Activated CD4-positive, alpha-beta memory T cell treated with anti-CD3 and anti-CD28 coated beads, Interleukin-2, amount 10 ng/mL, durations not matched to agents 7 days and 5 days (primary cell): ENCODE results near the gene SRPK3. TPM values are rescaled to one million over a fixed set of nuclear protein-coding genes. Genes with fewer than 3 reads are reported as not detected.

Source experiments
- CTCF ChIA-PET: fragments of 350-600 bp; sonication (Branson Sonifier 250); formaldehyde crosslinking; loops from one replicate; lab custom pipeline; 2021; ENCODE audit warnings: antibody characterized with exemption, inconsistent platforms; lab: Charles Lee
- POLR2A ChIA-PET: fragments of 350-600 bp; sonication (Branson Sonifier 250); formaldehyde crosslinking; loops from one replicate; lab custom pipeline; 2021; ENCODE audit warnings: antibody characterized with exemption; lab: Charles Lee
- DNase-seq: peaks from one replicate; pipeline ENCODE4 v3.0.0-alpha.2; 2020
- H3K27ac Mint-ChIP-seq: one replicate; pipeline ENCODE4 v1.8.0; 2021; ENCODE audit warnings: mild to moderate bottlenecking, mixed read lengths
- H3K27me3 Mint-ChIP-seq: one replicate; pipeline ENCODE4 v1.8.0; 2021; ENCODE audit warnings: mixed read lengths
- H3K36me3 Mint-ChIP-seq: one replicate; pipeline ENCODE4 v1.8.0; 2021; ENCODE audit warnings: low read depth, mixed read lengths
- H3K4me1 Mint-ChIP-seq: one replicate; pipeline ENCODE4 v1.8.0; 2021; ENCODE audit warnings: mixed read lengths
- H3K4me3 Mint-ChIP-seq: one replicate; pipeline ENCODE4 v1.8.0; 2021; ENCODE audit warnings: mild to moderate bottlenecking, mixed read lengths
- H3K9me3 Mint-ChIP-seq: one replicate; pipeline ENCODE4 v1.8.0; 2021; ENCODE audit warnings: mixed read lengths
- total RNA-seq, 2 experiments: library from RNA; stranded (reverse); gene quantifications; one replicate each; pipeline ENCODE4 v1.2.3, GENCODE V29; 2021

SRPK3 gene
- total RNA-seq, 2 experiments from 2014 or later: not detected

DNA sequence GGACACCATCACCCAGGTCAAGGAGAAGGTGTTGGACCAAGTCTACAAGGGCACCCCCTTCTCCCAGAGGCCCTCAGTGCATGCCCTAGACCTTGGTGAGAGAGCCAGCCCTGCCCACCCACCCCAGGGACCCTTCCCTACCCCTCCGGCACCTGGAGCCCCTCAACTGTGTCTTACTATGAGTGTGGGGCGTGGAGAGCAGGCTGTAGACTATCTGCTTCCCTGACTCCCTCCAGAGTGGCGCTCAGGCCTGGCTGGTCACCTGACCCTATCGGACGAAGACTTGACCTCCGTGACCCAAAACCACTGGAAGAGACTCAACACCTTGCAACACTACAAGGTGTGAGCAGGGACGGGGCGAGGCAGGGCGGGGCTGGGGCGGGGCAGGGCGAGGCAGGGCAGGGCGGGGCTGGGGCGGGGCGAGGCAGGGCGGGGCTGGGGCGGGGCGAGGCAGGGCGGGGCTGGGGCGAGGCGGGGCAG lies 4.7 kb upstream of the SRPK3 start:
- POLR2A ChIA-PET: no interaction called here
- Mint-ChIP-seq H3K4me1 (peaks cover 2% of the 10 kb centered on the region), H3K4me3 (no peak overlapping the region), H3K36me3 (no peaks in the 10 kb centered on the region), H3K9me3 (no peaks in the 10 kb centered on the region), H3K27me3 (peaks cover 9% of the 10 kb centered on the region), H3K27ac (no peak overlapping the region)
- CTCF ChIA-PET: no interaction called here
- no peak for DNase-seq

- Mint-ChIP-seq H3K4me3 (no peak overlapping the region), H3K27ac (no peak overlapping the region), H3K4me1 (peaks cover 2% of the 10 kb centered on the region), H3K36me3 (no peaks in the 10 kb centered on the region), H3K27me3 (peaks cover 9% of the 10 kb centered on the region), H3K9me3 (no peaks in the 10 kb centered on the region)
- no peak for DNase-seq
- CTCF ChIA-PET: no interaction called here
- POLR2A ChIA-PET: no interaction called here
These were observed 4.2 kb upstream of the SRPK3 start for GRCh38 chrX:153776611-153777045.

- no peaks in the 10 kb centered on the region for H3K9me3 Mint-ChIP-seq
- peaks cover 2% of the 10 kb centered on the region for H3K4me1 Mint-ChIP-seq
- no peaks in the 10 kb centered on the region for H3K36me3 Mint-ChIP-seq
- ChIA-PET CTCF (no interaction called here), POLR2A (interaction anchor here (1.0 kb wide), 1 partner anchor 51 kb away, joined by 3 read pairs; no protein-coding TSS in a partner anchor)
- peaks cover 9% of the 10 kb centered on the region for H3K27me3 Mint-ChIP-seq
- no peak overlapping the region for H3K27ac Mint-ChIP-seq
- no peak for DNase-seq
- H3K4me3 Mint-ChIP-seq: no peak overlapping the region
These were observed 3.4 kb upstream of the SRPK3 start for GRCh38 chrX:153777261-153778090.

DNA sequence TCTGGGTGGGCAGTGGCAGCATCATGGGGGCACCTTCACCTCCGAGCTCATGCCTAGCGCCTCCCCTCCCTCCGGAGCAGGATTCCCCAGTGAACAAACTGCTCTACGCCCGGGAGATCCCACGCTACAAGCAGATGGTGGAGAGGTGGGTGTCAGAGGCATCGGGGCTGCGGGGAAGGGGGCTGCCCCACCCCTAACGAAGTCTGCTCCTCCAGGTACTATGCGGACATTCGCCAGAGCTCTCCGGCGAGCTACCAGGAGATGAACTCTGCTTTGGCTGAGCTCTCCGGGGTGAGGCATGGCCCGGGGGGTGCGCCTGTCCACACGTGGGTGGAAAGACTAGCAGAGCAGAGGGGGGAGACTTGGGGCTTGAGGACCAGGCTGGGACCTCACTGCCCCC lies 2.7 kb upstream of the SRPK3 start:
- Mint-ChIP-seq H3K9me3 (no peaks in the 10 kb centered on the region), H3K27me3 (peaks cover 9% of the 10 kb centered on the region), H3K36me3 (no peaks in the 10 kb centered on the region), H3K4me3 (no peak overlapping the region), H3K4me1 (peaks cover 2% of the 10 kb centered on the region), H3K27ac (no peak overlapping the region)
- CTCF ChIA-PET: no interaction called here
- no peak for DNase-seq
- POLR2A ChIA-PET: interaction anchor here (1.0 kb wide), 1 partner anchor 51 kb away, joined by 3 read pairs; no protein-coding TSS in a partner anchor

DNA sequence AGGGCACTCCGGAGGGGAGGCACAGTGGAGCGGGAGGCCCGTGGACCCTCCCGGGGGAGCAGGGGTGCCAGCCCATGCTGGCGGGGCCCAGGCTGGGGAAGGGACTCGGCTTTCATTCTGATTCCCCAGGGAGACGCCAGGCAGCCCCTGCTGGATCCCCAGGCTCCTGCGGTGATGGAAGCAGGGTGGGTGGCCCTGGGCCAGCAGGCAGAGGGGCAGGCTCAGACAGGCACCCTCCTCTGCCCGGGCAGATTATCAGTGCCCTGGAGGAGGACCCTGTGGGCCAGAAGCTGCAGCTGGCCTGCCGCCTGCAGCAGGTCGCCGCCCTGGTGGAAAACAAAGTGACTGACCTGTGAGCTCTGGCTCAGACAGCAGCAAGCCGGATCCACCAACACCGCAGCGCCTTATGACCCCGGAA lies 2.1 kb upstream of the SRPK3 start:
- H3K4me1 Mint-ChIP-seq: peaks cover 2% of the 10 kb centered on the region
- CTCF ChIA-PET: interaction anchor here (0.7 kb wide), 1 partner anchor 18 kb away, joined by 3 read pairs; no protein-coding TSS in a partner anchor

DNA sequence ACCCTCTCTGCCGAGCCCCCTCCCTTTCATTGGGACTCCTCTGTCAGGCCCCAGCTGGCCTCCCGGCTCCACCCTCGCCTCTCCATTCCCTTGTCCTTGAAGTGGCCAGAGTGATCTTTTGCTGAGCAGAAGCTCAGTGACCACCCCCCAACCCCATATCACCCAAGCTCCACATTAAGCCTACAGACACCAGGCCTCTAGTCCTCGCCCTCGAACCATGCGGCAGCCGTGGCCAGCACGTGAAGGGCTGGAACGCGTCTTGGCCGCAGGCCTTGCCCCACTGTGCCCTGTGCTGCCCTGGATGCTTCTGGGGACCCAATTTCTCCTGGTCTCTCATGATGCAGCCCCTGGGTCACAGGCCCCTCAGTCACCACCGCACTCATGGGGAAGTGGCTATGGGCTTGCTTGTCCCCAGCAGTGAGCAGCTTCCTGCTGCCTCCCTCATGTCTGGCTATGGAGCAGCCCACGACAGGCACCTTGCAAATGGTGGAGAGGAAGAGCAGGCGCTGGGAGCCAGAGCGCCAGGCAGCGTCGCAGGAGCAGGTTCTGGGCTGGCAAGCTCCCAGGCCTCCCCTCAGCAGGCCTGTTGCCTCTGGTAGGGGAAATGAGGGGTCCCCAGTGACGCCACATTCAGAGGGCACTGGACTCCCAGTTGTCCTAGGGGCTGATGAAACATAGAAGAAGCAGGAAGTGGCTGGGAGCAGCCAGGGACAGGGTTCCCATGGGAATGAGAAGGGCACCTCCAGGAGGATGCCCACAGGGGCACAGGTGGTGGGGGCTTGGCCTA lies 757 bp upstream of the SRPK3 start:
- no peak for DNase-seq
- Mint-ChIP-seq H3K27me3 (peaks cover 9% of the 10 kb centered on the region), H3K9me3 (no peaks in the 10 kb centered on the region), H3K27ac (no peak overlapping the region), H3K4me3 (no peak overlapping the region), H3K36me3 (no peaks in the 10 kb centered on the region), H3K4me1 (peaks cover 2% of the 10 kb centered on the region)
- ChIA-PET CTCF (interaction anchor here (0.9 kb wide), 1 partner anchor 25 kb away, joined by 3 read pairs; no protein-coding TSS in a partner anchor), POLR2A (no interaction called here)

More for the DNA sequence above, 2.1 kb upstream of the SRPK3 start:
- Mint-ChIP-seq H3K27me3 (peaks cover 9% of the 10 kb centered on the region), H3K4me3 (no peak overlapping the region), H3K9me3 (no peaks in the 10 kb centered on the region), H3K27ac (no peak overlapping the region), H3K36me3 (no peaks in the 10 kb centered on the region)
- DNase-seq: no peak
- POLR2A ChIA-PET: interaction anchor here (1.0 kb wide), 1 partner anchor 52 kb away, joined by 3 read pairs; no protein-coding TSS in a partner anchor

DNA sequence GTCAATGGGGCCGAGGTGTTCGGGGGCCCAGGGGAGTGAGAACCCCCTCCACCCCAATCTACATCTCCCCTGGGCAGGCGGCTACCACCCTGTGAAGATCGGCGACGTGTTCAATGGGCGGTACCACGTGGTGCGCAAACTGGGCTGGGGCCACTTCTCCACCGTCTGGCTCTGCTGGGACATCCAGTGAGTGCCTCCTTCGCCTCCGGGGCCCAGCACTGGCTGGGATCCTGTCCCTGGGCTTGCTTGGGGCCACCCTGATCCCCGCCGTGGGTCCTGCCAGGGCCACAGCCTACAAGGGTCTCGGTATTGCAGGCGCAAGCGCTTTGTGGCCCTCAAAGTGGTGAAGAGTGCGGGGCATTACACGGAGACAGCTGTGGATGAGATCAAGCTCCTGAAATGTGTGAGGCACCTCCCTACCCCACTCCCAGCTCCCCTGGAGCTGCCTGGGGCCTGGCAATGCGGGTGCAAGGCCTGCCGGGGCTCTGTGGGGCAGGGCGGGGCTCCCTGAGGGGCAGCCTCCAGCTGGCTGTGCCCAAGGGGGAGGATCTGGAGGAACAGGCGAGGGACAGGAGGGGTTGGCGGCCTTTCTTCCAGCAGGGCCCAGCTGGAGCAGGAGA lies 697 bp downstream of the SRPK3 start:
- ChIA-PET CTCF (no interaction called here), POLR2A (interaction anchor here (0.9 to 1.2 kb wide), 2 partner anchors 26 to 125 kb away, joined by 3 read pairs; no protein-coding TSS in a partner anchor)

DNA sequence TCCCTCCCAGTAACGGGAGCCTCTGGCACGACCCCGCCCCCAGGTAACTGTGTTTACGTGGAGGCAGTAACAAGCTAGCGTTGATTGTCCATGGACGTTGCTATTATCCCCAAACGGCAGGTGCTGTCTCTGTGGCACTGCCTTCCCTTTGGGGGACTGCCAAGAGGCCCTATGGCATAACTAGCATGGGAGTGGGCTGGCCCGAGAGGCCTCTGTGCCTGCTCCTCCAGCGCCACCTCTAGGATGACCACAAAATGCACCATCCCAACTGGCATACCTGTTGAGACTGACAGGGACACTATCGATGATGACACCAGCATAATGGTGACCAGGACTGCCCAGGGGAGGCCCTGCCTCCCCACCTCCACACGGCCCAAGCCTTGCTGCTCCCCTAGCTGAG lies 1.5 kb downstream of the SRPK3 start:
- Mint-ChIP-seq H3K27ac (no peak overlapping the region), H3K27me3 (peaks cover 9% of the 10 kb centered on the region), H3K36me3 (peaks cover 4% of the 10 kb centered on the region), H3K9me3 (no peaks in the 10 kb centered on the region), H3K4me1 (no peaks in the 10 kb centered on the region), H3K4me3 (no peak overlapping the region)
- DNase-seq: no peak
- ChIA-PET POLR2A (interaction anchor here (0.9 to 1.2 kb wide), 2 partner anchors 26 to 125 kb away, joined by 3 read pairs; no protein-coding TSS in a partner anchor), CTCF (no interaction called here)

More for the DNA sequence above, 697 bp downstream of the SRPK3 start:
- Mint-ChIP-seq H3K36me3 (peaks cover 2% of the 10 kb centered on the region), H3K27ac (no peak overlapping the region), H3K4me1 (no peaks in the 10 kb centered on the region), H3K4me3 (no peak overlapping the region), H3K27me3 (peaks cover 9% of the 10 kb centered on the region), H3K9me3 (no peaks in the 10 kb centered on the region)
- DNase-seq: no peak

DNA sequence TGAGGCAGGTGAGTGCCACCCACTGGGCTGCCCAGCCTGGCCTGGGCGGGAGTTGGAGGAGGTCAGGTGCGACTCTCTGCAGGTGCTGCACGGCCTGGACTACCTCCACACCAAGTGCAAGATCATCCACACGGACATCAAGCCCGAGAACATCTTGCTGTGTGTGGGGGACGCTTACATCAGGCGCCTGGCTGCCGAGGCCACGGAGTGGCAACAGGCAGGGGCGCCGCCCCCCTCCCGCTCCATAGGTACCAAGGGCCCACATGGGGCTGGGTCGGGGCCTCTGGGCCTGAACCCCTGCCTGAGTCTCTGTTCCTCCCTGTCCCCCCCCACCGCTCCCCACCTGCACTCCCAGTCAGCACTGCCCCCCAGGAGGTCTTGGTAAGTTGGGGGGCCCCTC lies 2.0 kb downstream of the SRPK3 start:
- Mint-ChIP-seq H3K4me3 (no peak overlapping the region), H3K27ac (no peak overlapping the region), H3K36me3 (peaks cover 4% of the 10 kb centered on the region), H3K9me3 (no peaks in the 10 kb centered on the region), H3K27me3 (peaks cover 9% of the 10 kb centered on the region), H3K4me1 (no peaks in the 10 kb centered on the region)
- no peak for DNase-seq
- ChIA-PET CTCF (no interaction called here), POLR2A (no interaction called here)

- H3K9me3 Mint-ChIP-seq: no peaks in the 10 kb centered on the region
- peaks cover 4% of the 10 kb centered on the region for H3K36me3 Mint-ChIP-seq
- H3K27ac Mint-ChIP-seq: no peak overlapping the region
- ChIA-PET POLR2A (no interaction called here), CTCF (no interaction called here)
- H3K4me3 Mint-ChIP-seq: no peak overlapping the region
- H3K4me1 Mint-ChIP-seq: no peaks in the 10 kb centered on the region
- H3K27me3 Mint-ChIP-seq: peaks cover 9% of the 10 kb centered on the region
- no peak for DNase-seq
These were observed 2.7 kb downstream of the SRPK3 start for GRCh38 chrX:153783378-153784013.

DNA sequence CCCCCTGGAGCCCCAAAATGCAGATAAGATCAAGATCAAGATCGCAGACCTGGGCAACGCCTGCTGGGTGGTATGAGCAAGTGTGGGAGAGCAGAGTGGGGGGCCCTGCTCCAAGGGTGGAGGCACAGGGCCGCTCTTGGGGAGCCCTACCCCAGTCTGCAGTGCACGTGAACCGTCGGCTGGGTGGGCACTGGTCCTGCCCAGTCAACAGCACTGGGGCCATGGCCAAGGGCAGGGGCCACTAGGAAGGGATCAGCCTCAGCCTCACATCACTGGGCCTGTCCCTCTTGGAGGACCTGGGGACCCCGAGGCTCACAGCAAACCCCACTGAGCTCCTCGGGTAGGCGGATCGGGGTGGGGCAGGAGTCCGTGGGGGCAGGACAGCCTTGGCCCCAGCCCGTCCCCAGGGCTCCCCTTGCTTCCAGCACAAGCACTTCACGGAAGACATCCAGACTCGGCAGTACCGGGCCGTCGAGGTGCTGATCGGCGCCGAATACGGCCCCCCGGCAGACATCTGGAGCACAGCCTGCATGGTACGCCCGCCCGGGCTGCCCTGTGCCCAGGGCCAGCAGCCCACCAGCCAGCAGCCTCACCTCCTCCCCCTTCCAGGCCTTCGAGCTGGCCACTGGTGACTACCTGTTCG lies 3.6 kb downstream of the SRPK3 start:
- ChIA-PET POLR2A (no interaction called here), CTCF (no interaction called here)
- no peaks in the 10 kb centered on the region for H3K9me3 Mint-ChIP-seq
- DNase-seq: no peak
- no peaks in the 10 kb centered on the region for H3K4me1 Mint-ChIP-seq
- H3K27me3 Mint-ChIP-seq: peaks cover 9% of the 10 kb centered on the region
- no peak overlapping the region for H3K27ac Mint-ChIP-seq
- H3K36me3 Mint-ChIP-seq: peaks cover 4% of the 10 kb centered on the region
- H3K4me3 Mint-ChIP-seq: no peak overlapping the region

GRCh38 chrX:153786669-153787068 lies 5.8 kb downstream of the SRPK3 start:
- no peak overlapping the region for H3K4me3 Mint-ChIP-seq
- no peak overlapping the region for H3K27ac Mint-ChIP-seq
- H3K9me3 Mint-ChIP-seq: no peaks in the 10 kb centered on the region
- ChIA-PET POLR2A (no interaction called here), CTCF (no interaction called here)
- no peaks in the 10 kb centered on the region for H3K27me3 Mint-ChIP-seq
- H3K36me3 Mint-ChIP-seq: peaks cover 4% of the 10 kb centered on the region
- peaks cover 2% of the 10 kb centered on the region for H3K4me1 Mint-ChIP-seq
- no peak for DNase-seq
